ENCODE data around the gene OLFML2A.
"Not testable (repeated sequence)": the region's sequence is repeated elsewhere in the genome, so short reads cannot be mapped to it uniquely, and the experiment has no call there.

Gene OLFML2A

DNA sequence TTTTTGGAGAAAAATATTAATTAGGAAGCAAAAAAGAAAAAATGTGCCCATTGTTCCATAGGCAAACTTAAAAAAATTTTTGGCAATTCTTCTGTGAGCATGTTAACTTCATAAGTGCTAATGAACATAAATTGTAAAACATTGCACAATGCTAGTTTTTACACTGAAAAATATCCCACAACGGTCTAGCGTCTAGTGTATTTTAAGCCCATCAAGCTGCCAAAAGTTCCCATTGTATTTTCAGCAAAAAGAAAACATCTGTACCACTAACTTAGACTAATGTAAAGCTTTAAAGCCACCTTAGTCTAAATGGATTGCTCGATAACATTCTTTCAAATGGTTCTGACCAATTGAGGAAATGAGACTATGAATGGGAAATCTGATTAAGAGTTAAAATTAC lies 8.6 kb upstream of the OLFML2A start:
- Histone ChIP-seq H3K4me1 (ENCODE audit: control insufficient read depth, insufficient read depth, low read length) (peaks cover 2% of the 10 kb centered on the region; the same call in 1 of the 2 replicates), H3K27me3 (ENCODE audit: control insufficient read depth, insufficient read depth, low read length) (no peaks in the 10 kb centered on the region; the same call in 1 of the 2 replicates), H3K36me3 (ENCODE audit: control insufficient read depth, insufficient read depth, low read length) (no peaks in the 10 kb centered on the region), H3K4me3 (ENCODE audit: low read length) (no peak overlapping the region), H3K27ac (ENCODE audit: low read length) (no peak overlapping the region), H3K9me3 (ENCODE audit: control insufficient read depth, insufficient read depth, low read length) (no peaks in the 10 kb centered on the region)
- no peak for DNase-seq (ENCODE audit: low read depth, low spot score)
- WGBS (ENCODE audit: insufficient coverage, insufficient read length): no CpG with 5 or more reads among the region's 3 CpGs

DNA sequence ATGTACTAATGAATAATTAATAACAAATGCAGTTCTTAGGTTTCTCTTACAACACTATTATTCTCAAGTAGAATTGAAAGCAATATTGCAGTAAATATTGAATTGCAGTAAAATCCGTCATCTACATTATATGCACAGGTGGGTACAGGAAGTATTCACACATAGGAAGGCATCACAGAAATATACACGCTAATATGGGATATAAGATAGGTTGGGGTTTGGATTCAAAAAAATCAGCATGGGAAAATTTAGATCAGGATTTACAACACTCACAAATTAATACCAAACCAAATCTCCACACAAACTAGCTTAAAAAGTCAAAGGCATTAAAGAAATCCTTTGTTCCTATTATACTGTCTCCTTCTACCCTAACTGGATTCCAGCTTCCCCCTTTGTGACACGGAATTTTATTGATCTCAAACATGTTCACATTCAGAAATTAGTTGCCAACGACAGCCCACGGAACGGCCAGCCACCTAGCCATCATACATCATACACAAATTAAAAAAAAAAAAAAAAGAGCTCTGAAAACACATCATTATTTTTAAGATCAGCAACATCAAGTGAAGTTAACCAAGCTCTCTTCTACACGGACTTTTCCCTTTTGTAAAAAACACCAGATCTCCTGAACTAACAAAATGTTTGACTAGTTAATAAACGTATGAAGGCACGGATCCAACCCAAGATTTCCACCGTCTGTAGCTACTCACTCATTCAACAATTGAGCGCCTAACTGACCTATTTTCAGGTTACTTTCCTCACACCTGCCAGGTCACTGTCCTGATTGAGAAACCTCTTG lies 8.0 kb upstream of the OLFML2A start:
- peaks cover 2% of the 10 kb centered on the region; the same call in 1 of the 2 replicates for H3K4me1 ChIP-seq (ENCODE audit: control insufficient read depth, insufficient read depth, low read length)
- DNase-seq (ENCODE audit: low read depth, low spot score): no peak
- no peaks in the 10 kb centered on the region for H3K36me3 ChIP-seq (ENCODE audit: control insufficient read depth, insufficient read depth, low read length)
- H3K9me3 ChIP-seq (ENCODE audit: control insufficient read depth, insufficient read depth, low read length): no peaks in the 10 kb centered on the region
- H3K4me3 ChIP-seq (ENCODE audit: low read length): peak overlapping the region; percentile 92; the same call in 1 of the 2 replicates
- H3K27ac ChIP-seq (ENCODE audit: low read length): no peak overlapping the region
- no peaks in the 10 kb centered on the region; the same call in 1 of the 2 replicates for H3K27me3 ChIP-seq (ENCODE audit: control insufficient read depth, insufficient read depth, low read length)
- WGBS (ENCODE audit: insufficient coverage, insufficient read length): no CpG with 5 or more reads among the region's 11 CpGs

GRCh38 chr9:124769549-124770358 lies 7.2 kb upstream of the OLFML2A start:
- no peak for DNase-seq (ENCODE audit: low read depth, low spot score)
- Histone ChIP-seq H3K4me3 (ENCODE audit: low read length) (peak overlapping the region; percentile 92), H3K9me3 (ENCODE audit: control insufficient read depth, insufficient read depth, low read length) (no peaks in the 10 kb centered on the region), H3K36me3 (ENCODE audit: control insufficient read depth, insufficient read depth, low read length) (no peaks in the 10 kb centered on the region), H3K4me1 (ENCODE audit: control insufficient read depth, insufficient read depth, low read length) (peaks cover 2% of the 10 kb centered on the region; the same call in 1 of the 2 replicates), H3K27ac (ENCODE audit: low read length) (no peak overlapping the region), H3K27me3 (ENCODE audit: control insufficient read depth, insufficient read depth, low read length) (no peaks in the 10 kb centered on the region; the same call in 1 of the 2 replicates)
- WGBS (ENCODE audit: insufficient coverage, insufficient read length): no CpG with 5 or more reads among the region's 56 CpGs

DNA sequence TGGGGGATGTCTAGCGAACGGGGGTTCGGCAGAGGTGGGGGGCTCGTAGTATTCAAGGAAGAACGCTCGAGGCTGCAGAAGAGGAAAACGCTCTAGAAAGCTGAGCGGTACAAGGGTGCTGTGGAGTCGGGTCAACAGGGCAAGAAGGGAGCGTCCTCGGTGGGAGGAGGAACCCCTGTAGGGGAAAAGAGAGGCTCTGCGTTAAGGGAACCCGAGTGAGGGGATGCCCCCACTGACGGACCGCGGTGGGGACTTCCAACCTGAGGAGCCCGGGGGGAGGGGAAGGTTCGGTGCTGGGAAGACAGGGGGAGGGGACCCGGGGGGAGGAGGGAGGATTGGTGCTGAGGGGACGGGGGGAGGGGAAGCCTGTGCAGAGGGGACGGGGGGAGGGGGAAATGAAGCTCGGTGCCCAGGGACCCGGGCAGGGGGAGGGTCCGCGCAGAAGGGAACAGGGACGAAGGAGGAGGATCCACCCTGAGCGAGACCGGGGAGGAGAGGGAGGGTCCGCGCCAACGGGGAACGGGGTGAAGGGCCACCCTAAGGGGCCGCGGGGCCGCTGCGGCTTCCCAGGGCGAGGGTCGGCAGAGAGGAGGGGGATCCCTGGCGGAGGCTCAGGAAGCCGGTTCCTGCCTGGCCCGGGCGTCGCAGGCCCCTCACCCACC lies 6.4 kb upstream of the OLFML2A start:
- WGBS (ENCODE audit: insufficient coverage, insufficient read length): no CpG with 5 or more reads among the region's 43 CpGs
- no peak overlapping the region for H3K27ac ChIP-seq (ENCODE audit: low read length)
- H3K36me3 ChIP-seq (ENCODE audit: control insufficient read depth, insufficient read depth, low read length): no peaks in the 10 kb centered on the region
- peaks cover 2% of the 10 kb centered on the region; the same call in 1 of the 2 replicates for H3K4me1 ChIP-seq (ENCODE audit: control insufficient read depth, insufficient read depth, low read length)
- no peaks in the 10 kb centered on the region for H3K9me3 ChIP-seq (ENCODE audit: control insufficient read depth, insufficient read depth, low read length)
- no peaks in the 10 kb centered on the region; the same call in 1 of the 2 replicates for H3K27me3 ChIP-seq (ENCODE audit: control insufficient read depth, insufficient read depth, low read length)
- H3K4me3 ChIP-seq (ENCODE audit: low read length): peak overlapping the region; percentile 92
- no peak for DNase-seq (ENCODE audit: low read depth, low spot score)

- no peaks in the 10 kb centered on the region for H3K36me3 ChIP-seq (ENCODE audit: control insufficient read depth, insufficient read depth, low read length)
- no CpG with 5 or more reads among the region's 82 CpGs for WGBS (ENCODE audit: insufficient coverage, insufficient read length)
- no peaks in the 10 kb centered on the region for H3K9me3 ChIP-seq (ENCODE audit: control insufficient read depth, insufficient read depth, low read length)
- H3K27ac ChIP-seq (ENCODE audit: low read length): no peak within 1 kb of the TSS
- no peaks in the 10 kb centered on the region; the same call in 1 of the 2 replicates for H3K27me3 ChIP-seq (ENCODE audit: control insufficient read depth, insufficient read depth, low read length)
- peak; percentile 93 for DNase-seq (ENCODE audit: low read depth, low spot score)
- peak within 1 kb of the TSS; percentile 92 for H3K4me3 ChIP-seq (ENCODE audit: low read length)
- peaks cover 2% of the 10 kb centered on the region; the same call in 1 of the 2 replicates for H3K4me1 ChIP-seq (ENCODE audit: control insufficient read depth, insufficient read depth, low read length)
Measured at GRCh38 chr9:124771021-124771866, 5.7 kb upstream of the OLFML2A start, which contains the start of gene NR6A1. TSS of gene NR6A1 (minus strand) at chr9:124771311.

DNA sequence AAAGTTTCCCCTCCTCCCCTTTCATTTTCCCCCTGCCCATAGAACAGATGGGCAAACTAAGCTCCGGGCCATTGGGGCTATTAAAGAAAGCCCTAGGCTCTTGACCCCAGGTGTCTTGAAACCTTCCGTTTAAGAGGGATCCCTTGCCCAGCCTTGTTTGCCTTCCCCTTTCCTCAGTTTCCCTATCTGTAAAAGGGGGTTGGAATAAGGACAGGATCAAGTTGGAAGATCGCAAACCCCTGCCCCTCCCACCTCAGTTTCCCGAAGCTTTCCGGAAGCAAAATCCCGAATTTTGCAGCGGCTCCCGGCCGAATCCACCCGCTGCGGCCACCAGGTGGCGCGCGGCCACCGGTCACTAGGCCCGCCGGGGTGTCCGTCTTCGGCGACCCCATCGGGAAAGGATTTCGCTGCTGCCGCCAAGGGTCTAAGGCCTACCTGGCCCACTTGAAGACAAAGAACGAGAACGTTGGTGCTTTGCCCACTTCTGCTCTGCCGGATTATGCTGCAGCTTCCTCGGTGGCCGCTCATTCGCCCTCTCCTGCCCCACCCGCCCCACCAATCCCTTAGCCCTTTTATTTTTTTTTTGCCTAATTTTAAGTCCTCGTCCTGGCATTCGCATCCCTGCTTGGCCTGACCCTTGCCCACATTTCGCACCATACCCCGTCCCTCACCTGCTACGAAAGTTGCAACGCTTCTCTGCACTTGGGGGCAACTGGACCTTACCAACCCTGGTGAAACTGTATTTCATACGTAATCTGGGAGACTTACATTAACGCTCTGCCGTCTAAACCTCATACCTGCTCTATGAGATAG lies 4.9 kb upstream of the OLFML2A start:
- DNase-seq (ENCODE audit: low read depth, low spot score): no peak
- Histone ChIP-seq H3K4me3 (ENCODE audit: low read length) (peak overlapping the region; percentile 45; the same call in 1 of the 2 replicates), H3K27me3 (ENCODE audit: control insufficient read depth, insufficient read depth, low read length) (peaks cover 2% of the 10 kb centered on the region; the same call in 1 of the 2 replicates), H3K36me3 (ENCODE audit: control insufficient read depth, insufficient read depth, low read length) (no peaks in the 10 kb centered on the region), H3K27ac (ENCODE audit: low read length) (no peak overlapping the region), H3K9me3 (ENCODE audit: control insufficient read depth, insufficient read depth, low read length) (no peaks in the 10 kb centered on the region), H3K4me1 (ENCODE audit: control insufficient read depth, insufficient read depth, low read length) (peaks cover 3% of the 10 kb centered on the region; the same call in 1 of the 2 replicates)
- WGBS (ENCODE audit: insufficient coverage, insufficient read length): no CpG with 5 or more reads among the region's 39 CpGs

DNA sequence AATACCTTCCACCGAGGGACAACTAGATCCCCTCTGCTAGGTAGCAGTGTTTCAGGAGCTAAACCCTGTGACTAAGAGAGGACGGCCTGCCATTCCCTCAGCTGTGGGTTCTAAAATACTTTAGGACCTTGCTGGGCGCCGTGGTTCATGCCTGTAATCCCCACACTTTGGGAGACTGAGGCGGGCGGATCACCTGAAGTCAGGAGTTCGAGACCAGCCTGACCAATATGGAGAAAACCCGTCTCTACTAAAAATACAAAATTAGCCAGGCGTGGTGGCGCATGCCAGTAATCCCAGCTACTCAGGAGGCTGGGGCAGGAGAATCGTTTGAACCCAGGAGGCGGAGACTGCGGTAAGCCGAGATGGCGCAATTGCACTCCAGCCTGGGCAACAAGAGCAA lies 4.1 kb upstream of the OLFML2A start:
- not testable (repeated sequence) for H3K4me1 ChIP-seq (ENCODE audit: control insufficient read depth, insufficient read depth, low read length); H3K4me3 ChIP-seq (ENCODE audit: low read length); H3K36me3 ChIP-seq (ENCODE audit: control insufficient read depth, insufficient read depth, low read length); H3K27ac ChIP-seq (ENCODE audit: low read length); DNase-seq (ENCODE audit: low read depth, low spot score); H3K9me3 ChIP-seq (ENCODE audit: control insufficient read depth, insufficient read depth, low read length); H3K27me3 ChIP-seq (ENCODE audit: control insufficient read depth, insufficient read depth, low read length)
- WGBS (ENCODE audit: insufficient coverage, insufficient read length): no CpG with 5 or more reads among the region's 15 CpGs

- H3K27ac ChIP-seq (ENCODE audit: low read length): no peak overlapping the region
- DNase-seq (ENCODE audit: low read depth, low spot score): no peak
- no peaks in the 10 kb centered on the region for H3K9me3 ChIP-seq (ENCODE audit: control insufficient read depth, insufficient read depth, low read length)
- no peak overlapping the region for H3K4me3 ChIP-seq (ENCODE audit: low read length)
- peaks cover 2% of the 10 kb centered on the region; the same call in 1 of the 2 replicates for H3K4me1 ChIP-seq (ENCODE audit: control insufficient read depth, insufficient read depth, low read length)
- no peaks in the 10 kb centered on the region for H3K36me3 ChIP-seq (ENCODE audit: control insufficient read depth, insufficient read depth, low read length)
- H3K27me3 ChIP-seq (ENCODE audit: control insufficient read depth, insufficient read depth, low read length): peaks cover 2% of the 10 kb centered on the region; the same call in 1 of the 2 replicates
- no CpG with 5 or more reads among the region's 1 CpG for WGBS (ENCODE audit: insufficient coverage, insufficient read length)
Measured at GRCh38 chr9:124773473-124774128, 3.3 kb upstream of the OLFML2A start.

All from iPS DF 6.9 (cell line).